K562 (cell line): Measurements from ENCODE around the gene CCL2. TPM values are rescaled to one million over a fixed set of nuclear protein-coding genes. Genes with fewer than 3 reads are reported as not detected.

Source experiments
- ATAC-seq: fragments of 200-7000 bp; cut with Tn5 transposase; 3 replicates; pipeline ENCODE4 v1.9.1; 2020; ENCODE audit warnings: moderate library complexity
- BruUV-seq: library from RNA; stranded (reverse); fragments of 400-500 nt; replicated peaks from 2 replicates; lab custom pipeline; 2021; lab: Mats Ljungman, UMichigan
- CTCF ChIA-PET: fragments of 300-600 bp; formaldehyde crosslinking; extraction: SDS; loops from one replicate; lab custom pipeline; 2021; ENCODE audit warnings: low intra/inter-chr PET ratio; lab: Yijun Ruan, JAX
- POLR2A ChIA-PET: fragments of 300-600, 350-650 bp; sonication (Branson Sonifier 250); formaldehyde crosslinking; extraction: SDS; loops from one replicate; lab custom pipeline; 2021; ENCODE audit warnings: antibody characterized with exemption, inconsistent platforms; lab: Yijun Ruan, JAX
- DNase-seq, 4 experiments: peaks; one replicate each; pipeline versions ENCODE4 v3.0.0 to v3.0.0-alpha.2; 2011 to 2018; ENCODE audit warnings: low spot score in 3 of 4, mixed read lengths in 3 of 4; ENCODE audit errors: extremely low read depth in 1 of 4
- FAIRE-seq: peaks from 2 replicates; lab custom pipeline; 2011; peaks lifted over from hg19 to GRCh38; lab: Jason Lieb, UNC
- H2AFZ ChIP-seq: 2 replicates; pipeline ENCODE4 v1.6.0; 2011; ENCODE audit warnings: low read depth, low read length, control low read depth, inconsistent platforms
- H3K27ac ChIP-seq: fragments of 200-600 bp; 3 replicates; pipeline ENCODE4 v1.8.0; 2011; ENCODE audit warnings: low read depth, mild to moderate bottlenecking, control low read depth, inconsistent platforms, low read length, moderate library complexity, mixed read lengths; ENCODE audit errors: extremely low read depth
- H3K27me3 ChIP-seq, 2 experiments: fragments of 300-600 bp in 1 of 2; 2 replicates in 1 of 2; 3 replicates in 1 of 2; pipeline versions ENCODE4 v1.6.0 to v1.8.0; 2011; ENCODE audit warnings: inconsistent platforms in 2 of 2, low read length in 2 of 2, mild to moderate bottlenecking in 1 of 2, mixed read lengths in 1 of 2, moderate library complexity in 1 of 2; ENCODE audit not compliant: control insufficient read depth in 2 of 2, insufficient read depth in 2 of 2
- H3K36me3 ChIP-seq: fragments of 300-600 bp; 3 replicates; pipeline ENCODE4 v1.8.0; 2011; ENCODE audit warnings: mild to moderate bottlenecking, low read length, inconsistent platforms; ENCODE audit not compliant: control insufficient read depth, insufficient read depth
- H3K4me1 ChIP-seq, 2 experiments: fragments of 200-600 bp in 1 of 2; replicated peaks in 1 of 2; 2 replicates in 1 of 2; 3 replicates in 1 of 2; pipeline versions ENCODE4 v1.5.1 to v1.8.0; 2011; ENCODE audit warnings: inconsistent platforms in 2 of 2, low read length in 2 of 2, mild to moderate bottlenecking in 1 of 2, mixed read lengths in 1 of 2, moderate library complexity in 1 of 2; ENCODE audit not compliant: control insufficient read depth in 2 of 2, insufficient read depth in 2 of 2
- H3K4me2 ChIP-seq: 2 replicates; pipeline ENCODE4 v1.6.1; 2011; ENCODE audit warnings: low read length, control low read depth, inconsistent platforms, mixed read lengths; ENCODE audit not compliant: insufficient read depth
- H3K4me3 ChIP-seq: fragments of 200-600 bp; sonication (generic), shearing (Covaris generic); 2 replicates; pipeline ENCODE4 v1.5.1; 2016; ENCODE audit warnings: control low read depth, inconsistent platforms
- H3K79me2 ChIP-seq: fragments of 200-600 bp; 3 replicates; pipeline ENCODE4 v1.8.0; 2011; ENCODE audit warnings: low read length, inconsistent platforms; ENCODE audit not compliant: control insufficient read depth, insufficient read depth
- H3K9ac ChIP-seq, 2 experiments: 2 replicates each; pipeline versions ENCODE4 v1.6.0 to v1.6.1; 2011; ENCODE audit warnings: low read depth in 2 of 2, low read length in 2 of 2, control low read depth in 1 of 2, inconsistent platforms in 1 of 2, mild to moderate bottlenecking in 1 of 2, mixed read lengths in 1 of 2; ENCODE audit not compliant: insufficient read depth in 1 of 2
- H3K9me1 ChIP-seq: one replicate; pipeline ENCODE4 v1.6.0; 2011; ENCODE audit warnings: inconsistent platforms, mild to moderate bottlenecking, low read length, moderate library complexity; ENCODE audit not compliant: control insufficient read depth, insufficient read depth
- H3K9me3 ChIP-seq: replicated peaks from 2 replicates; pipeline ENCODE4 v1.5.1; 2011; ENCODE audit warnings: low read depth, low read length, inconsistent platforms; ENCODE audit not compliant: control insufficient read depth, insufficient read depth
- H4K20me1 ChIP-seq: replicated peaks from 2 replicates; pipeline ENCODE4 v1.6.1; 2011; ENCODE audit warnings: low read length, inconsistent platforms, mixed read lengths; ENCODE audit not compliant: control insufficient read depth, insufficient read depth
- CAMTA2 ChIP-seq: fragments of 250-450 bp; sonication (Bioruptor Pico); conservative IDR thresholded peaks from 2 replicates; pipeline ENCODE4 v1.5.1; 2022
- CHD2 ChIP-seq: IDR thresholded peaks from 2 replicates; pipeline ENCODE4 v1.6.1; 2011; ENCODE audit warnings: low read depth, low read length
- ELF1 ChIP-seq: fragments of 200-800 bp; sonication (Bioruptor generic); IDR thresholded peaks from 2 replicates; pipeline ENCODE4 v1.6.1; 2016; ENCODE audit warnings: missing genetic modification characterization, missing compliant biosample characterization
- GABPA ChIP-seq: fragments of 200-800 bp; sonication (Bioruptor generic); conservative IDR thresholded peaks from 2 replicates; pipeline ENCODE4 v1.6.1; 2016; ENCODE audit warnings: low read depth, missing genetic modification characterization, missing compliant biosample characterization
- ILK ChIP-seq: fragments of 450-650 bp; IDR thresholded peaks from 2 replicates; pipeline ENCODE4 v1.6.1; 2016; ENCODE audit warnings: missing genetic modification characterization, low read depth, mild to moderate bottlenecking, missing compliant biosample characterization, moderate library complexity, borderline replicate concordance
- JUN ChIP-seq, 2 experiments: sonication (generic) in 1 of 2; formaldehyde crosslinking in 1 of 2; IDR thresholded peaks; 2 replicates each; pipeline versions ENCODE4 v1.6.1 to v1.8.0; 2012 to 2022; ENCODE audit warnings: borderline replicate concordance in 2 of 2, mild to moderate bottlenecking in 2 of 2, improper control_type of control experiment in 1 of 2, low read depth in 1 of 2, low read length in 1 of 2, missing genetic modification reagents in 1 of 2
- KAT8 ChIP-seq: fragments of 450-650 bp; IDR thresholded peaks from 2 replicates; pipeline ENCODE4 v1.6.1; 2016; ENCODE audit warnings: low read depth, mild to moderate bottlenecking
- NCOR1 ChIP-seq: fragments of 450-650 bp; IDR thresholded peaks from 2 replicates; pipeline ENCODE4 v1.6.1; 2016; ENCODE audit warnings: mild to moderate bottlenecking, moderate library complexity
- NR4A1 ChIP-seq, 2 experiments: fragments of 250-450 bp in 1 of 2; fragments of 450-650 bp in 1 of 2; sonication (Bioruptor Pico) in 1 of 2; IDR thresholded peaks; 2 replicates each; pipeline versions ENCODE4 v1.4.0 to v1.6.1; 2016 to 2020; ENCODE audit warnings: mild to moderate bottlenecking in 2 of 2, missing compliant biosample characterization in 1 of 2, missing genetic modification characterization in 1 of 2, moderate library complexity in 1 of 2
- PRMT5 ChIP-seq: sonication (generic); formaldehyde crosslinking; IDR thresholded peaks from 2 replicates; pipeline ENCODE4 v1.5.0; 2020; ENCODE audit warnings: missing genetic modification reagents
- RB1 ChIP-seq: fragments of 450-650 bp; IDR thresholded peaks from 2 replicates; pipeline ENCODE4 v1.6.1; 2017; ENCODE audit warnings: low read depth, mild to moderate bottlenecking
- TSC22D4 ChIP-seq: fragments of 450-650 bp; IDR thresholded peaks from 2 replicates; pipeline ENCODE4 v1.6.1; 2016; ENCODE audit warnings: missing genetic modification characterization, missing biosample characterization, control low read depth
- ZNF124 ChIP-seq: sonication (generic); formaldehyde crosslinking; IDR thresholded peaks from 2 replicates; pipeline ENCODE4 v1.8.1; 2022; ENCODE audit warnings: missing genetic modification reagents
- ZNF76 ChIP-seq: fragments of 250-450 bp; sonication (Bioruptor Pico); IDR thresholded peaks from 2 replicates; pipeline ENCODE4 v1.4.0; 2020; ENCODE audit warnings: mild to moderate bottlenecking, moderate library complexity, borderline replicate concordance
- WGBS: fragments of 100-300 bp; shearing (Covaris generic); methylation state at CpG from one replicate; pipeline ENCODE4 v1.1.6; 2016; ENCODE audit warnings: low coverage, mixed read lengths; ENCODE audit not compliant: insufficient coverage; ENCODE audit errors: missing lambda C conversion rate; 5-methylcytosine and 5-hydroxymethylcytosine counted together
- in situ Hi-C: fragments of 300-500 bp; cut with MboI; formaldehyde crosslinking; loops from 4 replicates; pipeline ENCODE4 v1.15.0; 2018; ENCODE audit warnings: inconsistent platforms, mixed read lengths
- intact Hi-C: fragments of 100-400 bp; cut with micrococcal nuclease; formaldehyde crosslinking; loops from 2 replicates; pipeline ENCODE4 v1.14.2; 2022
- polyA plus RNA-seq, 8 experiments: library from polyadenylated mRNA; depleted of rRNA in 4 of 8; stranded (reverse) in 5 of 8; unstranded in 3 of 8; fragments of >200 nt; fragmentation: Nextera tagmentation in 2 of 8; fragmentation: Illumina TruSeq in 1 of 8; extraction: Ambion mirVana in 2 of 8; extraction: Trizol in 1 of 8; gene quantifications; 2 replicates each; pipeline versions ENCODE4 v1.2.1 to v1.2.3, GENCODE V29; 2011 to 2014; ENCODE audit warnings: inconsistent platforms in 1 of 8, missing spikeins in 1 of 8
- total RNA-seq, 7 experiments: library from RNA; depleted of rRNA in 6 of 7; stranded (reverse); fragments of >200 nt in 6 of 7; fragmentation: Illumina TruSeq in 2 of 7; extraction: Trizol in 2 of 7; gene quantifications; 2 replicates each; pipeline versions ENCODE4 v1.2.1 to v1.2.3, GENCODE V29; 2011 to 2021; ENCODE audit warnings: low replicate concordance in 1 of 7
- TF ChIP-seq, protein P1 (sequence below): fragments of 450-650 bp; IDR thresholded peaks from one replicate; pipeline ENCODE4 v1.6.1; 2018; ENCODE audit warnings: mild to moderate bottlenecking, moderate library complexity; ENCODE audit not compliant: partially characterized antibody
- TF ChIP-seq, protein P2 (sequence below): fragments of 450-650 bp; IDR thresholded peaks from 2 replicates; pipeline ENCODE4 v1.6.1; 2017; ENCODE audit warnings: antibody characterized with exemption, mild to moderate bottlenecking

CCL2 gene
- total and polyA plus RNA-seq, 9 of the 15 experiments (the other 6 are each of a cell fraction or from before 2014, with no cell fraction given), result 0.54 to 5.4 (median 0.88) TPM

DNA sequence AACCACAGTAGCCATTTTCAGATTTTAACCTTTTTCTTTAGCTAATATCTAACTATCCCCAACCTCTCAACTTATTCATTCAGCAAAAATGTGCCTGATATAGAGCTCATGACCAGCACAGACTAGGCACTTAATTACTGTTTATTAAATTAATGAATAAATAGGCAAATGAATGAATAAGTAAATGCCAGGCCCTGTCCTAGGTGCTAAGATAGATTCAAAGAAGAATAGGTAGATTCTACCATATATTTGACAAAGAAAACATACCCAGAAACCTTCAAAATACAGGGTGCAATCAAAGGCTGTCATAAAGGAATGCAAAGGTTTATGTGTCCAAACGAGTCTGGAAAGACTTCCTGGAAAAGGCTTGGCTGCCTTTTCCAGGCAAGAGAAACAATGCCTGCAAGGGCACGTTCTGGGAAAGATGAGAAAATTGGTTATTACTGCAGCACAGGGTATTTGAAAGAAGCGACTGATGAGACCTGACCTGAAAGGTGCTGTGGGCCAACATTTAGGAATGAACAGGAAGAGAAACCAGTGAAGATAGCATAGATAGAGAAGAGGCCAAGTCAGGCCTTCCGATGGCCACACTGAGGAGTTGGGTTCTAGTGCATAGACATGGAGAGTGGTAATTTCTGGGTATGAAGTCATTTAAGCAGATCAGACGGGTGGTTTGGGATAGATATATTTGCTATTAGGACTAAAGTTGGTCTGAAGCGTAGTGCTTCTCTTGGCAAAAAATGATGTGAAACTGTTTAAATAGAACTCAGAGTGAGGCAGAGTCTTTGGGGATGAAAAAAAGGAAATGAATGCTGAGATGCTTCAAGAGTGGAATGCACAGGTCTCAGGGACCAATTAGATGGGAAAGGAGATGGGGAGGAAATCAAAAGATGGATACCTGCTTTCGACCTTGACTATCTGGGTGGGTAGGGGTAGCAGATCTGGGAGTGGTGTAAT, 11.4 kb upstream of the CCL2 start:
- H4K20me1 ChIP-seq, result no peaks in the 10 kb centered on the region; the same call in 1 of the 2 replicates
- H3K9me3 ChIP-seq, result no peaks in the 10 kb centered on the region
- H3K4me2 ChIP-seq, result no peak overlapping the region
- H3K27ac ChIP-seq, result no peak overlapping the region
- no peak for ATAC-seq
- no peaks in the 10 kb centered on the region for H3K36me3 ChIP-seq
- H3K9ac ChIP-seq, result no peak overlapping the region
- in situ Hi-C loops (no loop called here), intact Hi-C loops (no loop called here)
- no peak overlapping the region for H2AFZ ChIP-seq
- no peak for FAIRE-seq
- CTCF ChIA-PET, result no interaction called here
- POLR2A ChIA-PET, result no interaction called here
- no peaks in the 10 kb centered on the region for H3K9me1 ChIP-seq
- WGBS, result under 1% methylated on average over 7 of the region's 7 CpGs
- H3K4me3 ChIP-seq, result no peak overlapping the region
- no peaks in the 10 kb centered on the region; a peak in 1 of 5 replicates for H3K4me1 ChIP-seq
- no peak for DNase-seq
- H3K79me2 ChIP-seq, result no peaks in the 10 kb centered on the region
- no TSS peak for BruUV-seq
- H3K27me3 ChIP-seq, result no peaks in the 10 kb centered on the region; a peak in 1 of 5 replicates
- no peak for TF ChIP-seq TSC22D4 (tag)
- TF ChIP-seq GABPA (tag), result no peak
- TF ChIP-seq KAT8, result no peak
- TF ChIP-seq NR4A1 (CRISPR knock-in tag; IDR thresholded peaks at IDR 0.05), result no peak
- TF ChIP-seq NR4A1 (tag; IDR thresholded peaks at IDR 0.05), result no peak
- no peak for TF ChIP-seq ZNF76 (CRISPR knock-in tag)
- no peak for TF ChIP-seq ELF1
- TF ChIP-seq CAMTA2 (CRISPR knock-in tag), result no peak
- TF ChIP-seq, protein P1, sequence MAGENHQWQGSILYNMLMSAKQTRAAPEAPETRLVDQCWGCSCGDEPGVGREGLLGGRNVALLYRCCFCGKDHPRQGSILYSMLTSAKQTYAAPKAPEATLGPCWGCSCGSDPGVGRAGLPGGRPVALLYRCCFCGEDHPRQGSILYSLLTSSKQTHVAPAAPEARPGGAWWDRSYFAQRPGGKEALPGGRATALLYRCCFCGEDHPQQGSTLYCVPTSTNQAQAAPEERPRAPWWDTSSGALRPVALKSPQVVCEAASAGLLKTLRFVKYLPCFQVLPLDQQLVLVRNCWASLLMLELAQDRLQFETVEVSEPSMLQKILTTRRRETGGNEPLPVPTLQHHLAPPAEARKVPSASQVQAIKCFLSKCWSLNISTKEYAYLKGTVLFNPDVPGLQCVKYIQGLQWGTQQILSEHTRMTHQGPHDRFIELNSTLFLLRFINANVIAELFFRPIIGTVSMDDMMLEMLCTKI, result no peak
- no peak for TF ChIP-seq ZNF124
- no peak for TF ChIP-seq JUN (IDR thresholded peaks at IDR 0.05; ENCODE audit: borderline replicate concordance, low read depth, low read length)
- no peak for TF ChIP-seq JUN (CRISPR knock-in tag; IDR thresholded peaks at IDR 0.05; ENCODE audit: borderline replicate concordance)
- no peak for TF ChIP-seq CHD2
- no peak for TF ChIP-seq PRMT5 (CRISPR knock-in tag)
- no peak for TF ChIP-seq ILK (tag)
- TF ChIP-seq, protein P2, sequence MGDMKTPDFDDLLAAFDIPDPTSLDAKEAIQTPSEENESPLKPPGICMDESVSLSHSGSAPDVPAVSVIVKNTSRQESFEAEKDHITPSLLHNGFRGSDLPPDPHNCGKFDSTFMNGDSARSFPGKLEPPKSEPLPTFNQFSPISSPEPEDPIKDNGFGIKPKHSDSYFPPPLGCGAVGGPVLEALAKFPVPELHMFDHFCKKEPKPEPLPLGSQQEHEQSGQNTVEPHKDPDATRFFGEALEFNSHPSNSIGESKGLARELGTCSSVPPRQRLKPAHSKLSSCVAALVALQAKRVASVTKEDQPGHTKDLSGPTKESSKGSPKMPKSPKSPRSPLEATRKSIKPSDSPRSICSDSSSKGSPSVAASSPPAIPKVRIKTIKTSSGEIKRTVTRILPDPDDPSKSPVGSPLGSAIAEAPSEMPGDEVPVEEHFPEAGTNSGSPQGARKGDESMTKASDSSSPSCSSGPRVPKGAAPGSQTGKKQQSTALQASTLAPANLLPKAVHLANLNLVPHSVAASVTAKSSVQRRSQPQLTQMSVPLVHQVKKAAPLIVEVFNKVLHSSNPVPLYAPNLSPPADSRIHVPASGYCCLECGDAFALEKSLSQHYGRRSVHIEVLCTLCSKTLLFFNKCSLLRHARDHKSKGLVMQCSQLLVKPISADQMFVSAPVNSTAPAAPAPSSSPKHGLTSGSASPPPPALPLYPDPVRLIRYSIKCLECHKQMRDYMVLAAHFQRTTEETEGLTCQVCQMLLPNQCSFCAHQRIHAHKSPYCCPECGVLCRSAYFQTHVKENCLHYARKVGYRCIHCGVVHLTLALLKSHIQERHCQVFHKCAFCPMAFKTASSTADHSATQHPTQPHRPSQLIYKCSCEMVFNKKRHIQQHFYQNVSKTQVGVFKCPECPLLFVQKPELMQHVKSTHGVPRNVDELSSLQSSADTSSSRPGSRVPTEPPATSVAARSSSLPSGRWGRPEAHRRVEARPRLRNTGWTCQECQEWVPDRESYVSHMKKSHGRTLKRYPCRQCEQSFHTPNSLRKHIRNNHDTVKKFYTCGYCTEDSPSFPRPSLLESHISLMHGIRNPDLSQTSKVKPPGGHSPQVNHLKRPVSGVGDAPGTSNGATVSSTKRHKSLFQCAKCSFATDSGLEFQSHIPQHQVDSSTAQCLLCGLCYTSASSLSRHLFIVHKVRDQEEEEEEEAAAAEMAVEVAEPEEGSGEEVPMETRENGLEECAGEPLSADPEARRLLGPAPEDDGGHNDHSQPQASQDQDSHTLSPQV, result no peak
- no peak for TF ChIP-seq RB1
- no peak for TF ChIP-seq NCOR1
